Esophagus (tissue), 2 donors: ENCODE results near the gene PCMTD2. TPM values are rescaled to one million over a fixed set of nuclear protein-coding genes. Genes with fewer than 3 reads are reported as not detected.
"Not testable (repeated sequence)": the region's sequence is repeated elsewhere in the genome, so short reads cannot be mapped to it uniquely, and the experiment has no call there.

ENCODE experiments used
- H3K27ac ChIP-seq, 2 donors: one replicate each; pipeline ENCODE4 v1.5.1; 2013; ENCODE audit warnings: low read depth in 2 of 2, mild to moderate bottlenecking in 2 of 2, inconsistent platforms in 1 of 2, low read length in 1 of 2, moderate library complexity in 1 of 2
- H3K27me3 ChIP-seq, 2 donors: one replicate each; pipeline ENCODE4 v1.6.1; 2013; ENCODE audit warnings: low read length in 2 of 2, control low read depth in 1 of 2, mild to moderate bottlenecking in 1 of 2; ENCODE audit not compliant: insufficient read depth in 2 of 2, control insufficient read depth in 1 of 2
- H3K36me3 ChIP-seq, 2 donors: one replicate each; pipeline ENCODE4 v1.6.1; 2013; ENCODE audit warnings: low read length in 1 of 2; ENCODE audit not compliant: control insufficient read depth in 2 of 2, insufficient read depth in 2 of 2
- H3K4me1 ChIP-seq, 2 donors: one replicate each; pipeline ENCODE4 v1.6.1; 2013; ENCODE audit warnings: low read length in 1 of 2; ENCODE audit not compliant: control insufficient read depth in 2 of 2, insufficient read depth in 2 of 2
- H3K4me3 ChIP-seq, 2 donors: one replicate each; pipeline ENCODE4 v1.5.1; 2013; ENCODE audit warnings: low read length in 2 of 2, mild to moderate bottlenecking in 2 of 2, low read depth in 1 of 2, moderate library complexity in 1 of 2
- H3K9me3 ChIP-seq, 2 donors: one replicate each; pipeline ENCODE4 v1.6.1; 2013; ENCODE audit warnings: mild to moderate bottlenecking in 2 of 2, low read depth in 1 of 2, low read length in 1 of 2, moderate library complexity in 1 of 2; ENCODE audit not compliant: control insufficient read depth in 2 of 2, insufficient read depth in 1 of 2
- WGBS, 2 donors: extraction: QIAGEN DNeasy Blood & Tissue Kit; methylation state at CpG; one replicate each; pipeline ENCODE4 v1.1.7; 2013; 5-methylcytosine and 5-hydroxymethylcytosine counted together
- polyA plus RNA-seq, 2 donors: library from polyadenylated mRNA; stranded (reverse); fragments of 200-250 nt; gene quantifications; one replicate each; pipeline ENCODE4 v1.2.3, GENCODE V29; 2013
- donor health status: healthy with polysubstance abuse.
- donor health status: Bipolar disorder and iron deficiency.

The PCMTD2 gene
- polyA plus RNA-seq, 2 donors: 13.4 to 22.0 TPM

DNA sequence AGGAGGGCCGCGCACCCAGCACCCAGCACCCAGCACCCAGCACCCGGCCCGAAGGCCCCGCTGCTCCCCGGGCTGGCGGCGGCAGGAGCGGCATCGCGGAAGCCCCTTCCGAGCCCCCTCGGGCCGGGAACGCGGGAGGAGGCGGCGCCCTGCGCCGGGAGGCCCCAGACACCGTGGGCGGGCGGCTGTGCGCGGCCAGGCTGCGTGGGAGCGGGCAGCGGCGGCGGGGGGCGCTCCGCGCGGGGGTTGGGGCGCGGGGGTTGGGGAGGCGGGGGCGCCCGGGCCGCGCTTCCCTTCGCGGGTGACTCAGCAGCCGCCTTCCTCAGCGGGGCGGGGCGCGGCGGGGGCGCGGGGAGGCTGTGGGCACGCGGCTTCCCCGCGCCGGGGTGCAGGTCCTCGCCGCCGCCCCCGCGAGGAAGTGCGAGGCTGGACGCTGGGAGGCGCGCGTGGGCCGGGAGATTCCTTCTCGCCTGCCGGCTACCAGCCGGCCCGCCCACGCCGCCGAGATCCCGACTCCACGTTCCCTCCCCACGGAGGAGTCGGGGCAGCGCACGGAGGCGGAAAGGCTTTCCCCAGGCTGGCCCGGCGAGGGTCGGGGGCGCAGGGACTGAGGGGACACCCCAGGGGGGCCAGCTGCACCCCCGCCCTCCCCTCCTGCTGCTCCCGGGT is 61.0 kb downstream of the PCMTD2 start:
- not testable (repeated sequence) for H3K27ac ChIP-seq, H3K36me3 ChIP-seq, H3K9me3 ChIP-seq, H3K27me3 ChIP-seq, H3K4me1 ChIP-seq
- peak overlapping the region in 1 of 2 donors; percentile 24 for H3K4me3 ChIP-seq
- WGBS, 2 donors: 5 to 6% methylated on average over 75 to 85 of the region's 87 CpGs

DNA sequence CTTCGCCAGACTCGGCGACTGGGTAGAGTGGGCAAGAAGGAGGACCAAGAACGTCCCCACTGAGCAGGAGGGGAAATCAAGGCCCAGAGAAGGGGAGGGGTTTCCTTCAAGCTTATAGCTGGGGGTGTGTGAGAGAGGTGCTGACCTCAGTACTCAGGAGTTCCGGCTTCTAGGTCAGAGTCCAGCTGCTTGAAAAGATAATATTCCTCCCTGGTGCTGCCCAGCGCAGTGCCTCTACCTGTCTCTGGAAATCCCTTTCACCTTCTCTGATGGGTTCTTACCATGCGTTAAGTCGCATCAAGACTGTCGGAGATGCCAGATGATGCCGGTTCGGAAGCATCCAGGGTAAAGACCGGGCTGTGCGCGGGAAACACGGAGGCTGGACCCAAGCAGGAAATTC is 61.8 kb downstream of the PCMTD2 start:
- not testable (repeated sequence) for H3K4me3 ChIP-seq, H3K27ac ChIP-seq, H3K36me3 ChIP-seq, H3K4me1 ChIP-seq, H3K9me3 ChIP-seq, H3K27me3 ChIP-seq
- WGBS, 2 donors: 80 to 86% methylated on average over 10 to 11 of the region's 15 CpGs

- not testable (repeated sequence) for H3K27ac ChIP-seq, H3K4me1 ChIP-seq, H3K36me3 ChIP-seq, H3K27me3 ChIP-seq, H3K9me3 ChIP-seq, H3K4me3 ChIP-seq
- WGBS, 2 donors: 87 to 94% methylated on average over 5 to 8 of the region's 8 CpGs
Measured at GRCh38 chr20:64318056-64318455, 62.5 kb downstream of the PCMTD2 start.

- not testable (repeated sequence) for H3K4me3 ChIP-seq, H3K9me3 ChIP-seq, H3K27me3 ChIP-seq, H3K36me3 ChIP-seq, H3K27ac ChIP-seq, H3K4me1 ChIP-seq
- 59 to 61% methylated on average over 7 of the region's 7 CpGs for WGBS, 2 donors
Measured at GRCh38 chr20:64322031-64322789, 66.7 kb downstream of the PCMTD2 start.

Other genes starting within 250 kb of the PCMTD2 start
- under 1 TPM; 0.38 to 0.67 TPM for gene C20orf204, start 219.6 kb upstream of the PCMTD2 start, polyA plus RNA-seq
- gene SOX18, start 206.1 kb upstream of the PCMTD2 start, polyA plus RNA-seq: 1 to 10 TPM; 3.1 to 7.5 TPM
- gene TCEA2, start 192.6 kb upstream of the PCMTD2 start, polyA plus RNA-seq: 10 to 100 TPM; 14.8 to 15.3 TPM
- gene RGS19, start 176.2 kb upstream of the PCMTD2 start, polyA plus RNA-seq: 1 to 10 TPM; 5.0 to 8.7 TPM
- under 1 TPM; 0.13 to 0.14 TPM for gene OPRL1, start 175.7 kb upstream of the PCMTD2 start, polyA plus RNA-seq
- under 1 TPM in 1 of 2 donors, not detected in 1; 0.09 TPM for gene LKAAEAR1, start 171.3 kb upstream of the PCMTD2 start, polyA plus RNA-seq
- not detected for gene NPBWR2, start 148.2 kb upstream of the PCMTD2 start, polyA plus RNA-seq
- gene MYT1, start 91.3 kb upstream of the PCMTD2 start, polyA plus RNA-seq: not detected